T-helper 17 cell (primary cell): Measurements from ENCODE around the gene ZNF324B. TPM values are rescaled to one million over a fixed set of nuclear protein-coding genes. Genes with fewer than 3 reads are reported as not detected.
"Not testable (repeated sequence)": the region's sequence is repeated elsewhere in the genome, so short reads cannot be mapped to it uniquely, and the experiment has no call there.

Experiments used
- ATAC-seq: fragments of 150-1000 bp; cut with Tn5 transposase; 2 replicates; pipeline ENCODE4 v1.10.0; 2021; ENCODE audit warnings: mild to moderate bottlenecking, moderate library complexity
- DNase-seq, 3 donors: peaks; one replicate each; pipeline versions ENCODE4 v3.0.0 to v3.0.0-alpha.2; 2020 to 2021
- H3K9me3 ChIP-seq: one replicate; pipeline ENCODE4 v1.7.0; 2013; ENCODE audit warnings: low read length, mild to moderate bottlenecking; ENCODE audit not compliant: control insufficient read depth, poor library complexity, severe bottlenecking
- H3K27ac Mint-ChIP-seq: one replicate; pipeline ENCODE4 v1.8.0; 2022; ENCODE audit warnings: mild to moderate bottlenecking, moderate library complexity, mixed read lengths
- H3K27me3 Mint-ChIP-seq: one replicate; pipeline ENCODE4 v1.8.0; 2022; ENCODE audit warnings: mixed read lengths
- H3K36me3 Mint-ChIP-seq: one replicate; pipeline ENCODE4 v1.8.0; 2022; ENCODE audit warnings: low read depth, mixed read lengths
- H3K4me1 Mint-ChIP-seq: one replicate; pipeline ENCODE4 v1.8.0; 2022; ENCODE audit warnings: mild to moderate bottlenecking, mixed read lengths
- H3K4me3 Mint-ChIP-seq: one replicate; pipeline ENCODE4 v1.8.0; 2022; ENCODE audit warnings: mild to moderate bottlenecking, moderate library complexity, mixed read lengths
- total RNA-seq, 4 donors: library from RNA in 2 of 4; stranded (reverse) in 2 of 4; gene quantifications; one replicate each; pipeline ENCODE4 v1.2.3 and lab custom pipeline; 2022 to 2026

Gene ZNF324B
- total RNA-seq, 2 donors from 2014 or later = 8.6 to 12.6 TPM

- no peaks in the 10 kb centered on the region for H3K9me3 ChIP-seq
- H3K36me3 Mint-ChIP-seq = peaks cover 2% of the 10 kb centered on the region
- H3K4me1 Mint-ChIP-seq = peaks cover 13% of the 10 kb centered on the region
- H3K27ac Mint-ChIP-seq = peak within 1 kb of the TSS; percentile 88
- peak; percentile 95 for ATAC-seq
- H3K4me3 Mint-ChIP-seq = peak within 1 kb of the TSS; percentile 89
- H3K27me3 Mint-ChIP-seq = no peaks in the 10 kb centered on the region
- DNase-seq = peak; percentile 94 to 95 (median 95)
Measured at GRCh38 chr19:58466760-58467589, 15.6 kb downstream of the ZNF324B start, which contains the start of gene ZNF324. ZNF324 (plus strand) TSS chr19:58467080; CDS start chr19:58469186, 2,106 bp downstream.

- no peaks in the 10 kb centered on the region for H3K9me3 ChIP-seq
- Mint-ChIP-seq H3K4me1 (peaks cover 13% of the 10 kb centered on the region), H3K27me3 (no peaks in the 10 kb centered on the region), H3K36me3 (peaks cover 2% of the 10 kb centered on the region), H3K4me3 (peak overlapping the region; percentile 89), H3K27ac (peak overlapping the region; percentile 88)
- ATAC-seq (no peak), DNase-seq (no peak)
Measured at GRCh38 chr19:58468216-58468839, 16.9 kb downstream of the ZNF324B start.

- Mint-ChIP-seq H3K4me1 (peaks cover 15% of the 10 kb centered on the region), H3K27ac (peak overlapping the region; percentile 88), H3K36me3 (peaks cover 2% of the 10 kb centered on the region), H3K4me3 (no peak overlapping the region), H3K27me3 (no peaks in the 10 kb centered on the region)
- ATAC-seq (no peak), DNase-seq (no peak)
- no peaks in the 10 kb centered on the region for H3K9me3 ChIP-seq
Measured at GRCh38 chr19:58469241-58470013, 18.0 kb downstream of the ZNF324B start.

GRCh38 chr19:58470837-58471543 lies 19.6 kb downstream of the ZNF324B start:
- H3K4me3 Mint-ChIP-seq, H3K27ac Mint-ChIP-seq, H3K9me3 ChIP-seq, H3K27me3 Mint-ChIP-seq, DNase-seq, H3K36me3 Mint-ChIP-seq, ATAC-seq: not testable (repeated sequence)
- peaks cover 21% of the 10 kb centered on the region for H3K4me1 Mint-ChIP-seq

- ATAC-seq (no peak), DNase-seq (no peak)
- no peaks in the 10 kb centered on the region for H3K9me3 ChIP-seq
- Mint-ChIP-seq H3K4me1 (peaks cover 22% of the 10 kb centered on the region), H3K27ac (no peak overlapping the region), H3K36me3 (peaks cover 2% of the 10 kb centered on the region), H3K27me3 (no peaks in the 10 kb centered on the region), H3K4me3 (no peak overlapping the region)
Measured at GRCh38 chr19:58471736-58472135, 20.3 kb downstream of the ZNF324B start.

- ATAC-seq (no peak), DNase-seq (no peak)
- Mint-ChIP-seq H3K4me1 (peaks cover 17% of the 10 kb centered on the region), H3K27me3 (no peaks in the 10 kb centered on the region), H3K36me3 (peaks cover 2% of the 10 kb centered on the region), H3K4me3 (peak overlapping the region; percentile 61), H3K27ac (peak overlapping the region; percentile 95)
- no peaks in the 10 kb centered on the region for H3K9me3 ChIP-seq
Measured at GRCh38 chr19:58473775-58474174, 22.4 kb downstream of the ZNF324B start.

- peaks cover 2% of the 10 kb centered on the region for H3K36me3 Mint-ChIP-seq
- ATAC-seq (no peak), DNase-seq (no peak)
- peak overlapping the region; percentile 61 for H3K4me3 Mint-ChIP-seq
- H3K27me3 Mint-ChIP-seq = no peaks in the 10 kb centered on the region
- H3K27ac Mint-ChIP-seq = peak overlapping the region; percentile 95
- H3K4me1 Mint-ChIP-seq = peaks cover 17% of the 10 kb centered on the region
- H3K9me3 ChIP-seq = no peaks in the 10 kb centered on the region
Measured at GRCh38 chr19:58474291-58474996, 23.0 kb downstream of the ZNF324B start.

- DNase-seq = no peak
Measured at GRCh38 chr19:58474997-58475713, 23.7 kb downstream of the ZNF324B start.

GRCh38 chr19:58475714-58476497 lies 24.5 kb downstream of the ZNF324B start, which contains the start of gene ZNF446:
ZNF446 (plus strand) TSS chr19:58476352; CDS start chr19:58477219, 867 bp downstream.
- DNase-seq (peak; percentile 87 to 91 (median 91)), ATAC-seq (peak; percentile 87)
- Mint-ChIP-seq H3K4me1 (peaks cover 18% of the 10 kb centered on the region), H3K36me3 (no peaks in the 10 kb centered on the region), H3K27ac (peak within 1 kb of the TSS; percentile 95), H3K4me3 (peak within 1 kb of the TSS; percentile 90), H3K27me3 (no peaks in the 10 kb centered on the region)
- no peaks in the 10 kb centered on the region for H3K9me3 ChIP-seq

More at GRCh38 chr19:58474997-58475713, 23.7 kb downstream of the ZNF324B start:
- Mint-ChIP-seq H3K36me3 (peaks cover 2% of the 10 kb centered on the region), H3K4me1 (peaks cover 17% of the 10 kb centered on the region), H3K27me3 (no peaks in the 10 kb centered on the region), H3K27ac (peak overlapping the region; percentile 95), H3K4me3 (peak overlapping the region; percentile 90)
- ATAC-seq = peak; percentile 48
- no peaks in the 10 kb centered on the region for H3K9me3 ChIP-seq

GRCh38 chr19:58476498-58477015 lies 25.1 kb downstream of the ZNF324B start:
- H3K4me3 Mint-ChIP-seq = peak overlapping the region; percentile 90
- H3K9me3 ChIP-seq = no peaks in the 10 kb centered on the region
- DNase-seq = no peak
- peak overlapping the region; percentile 95 for H3K27ac Mint-ChIP-seq
- H3K36me3 Mint-ChIP-seq = no peaks in the 10 kb centered on the region
- no peak for ATAC-seq
- no peaks in the 10 kb centered on the region for H3K27me3 Mint-ChIP-seq
- H3K4me1 Mint-ChIP-seq = peaks cover 19% of the 10 kb centered on the region

- H3K4me1 Mint-ChIP-seq = peaks cover 19% of the 10 kb centered on the region
- peak overlapping the region; percentile 95 for H3K27ac Mint-ChIP-seq
- H3K36me3 Mint-ChIP-seq = peaks cover under 1% of the 10 kb centered on the region
- H3K4me3 Mint-ChIP-seq = peak overlapping the region; percentile 90
- DNase-seq = no peak
- no peaks in the 10 kb centered on the region for H3K9me3 ChIP-seq
- ATAC-seq = no peak
- H3K27me3 Mint-ChIP-seq = no peaks in the 10 kb centered on the region
Measured at GRCh38 chr19:58477130-58477529, 25.7 kb downstream of the ZNF324B start.
